CD14-positive monocyte (primary cell): ENCODE results near the gene MTMR1. TPM values are rescaled to one million over a fixed set of nuclear protein-coding genes. Genes with fewer than 3 reads are reported as not detected.
A peak's percentile ranks its signal among the peaks of the same experiment; 100 is the strongest.

Source experiments
- DNase-seq, 3 donors: peaks; one replicate each; pipeline ENCODE4 v3.0.0-alpha.2; 2011 to 2022
- H2AFZ ChIP-seq: 2 replicates; pipeline ENCODE4 v1.6.0; 2012; ENCODE audit warnings: mild to moderate bottlenecking, low read depth, low read length, inconsistent platforms; ENCODE audit not compliant: insufficient read depth, poor library complexity, severe bottlenecking
- H3K27ac ChIP-seq, 2 donors: 1 replicate in 1 of 2; 2 replicates in 1 of 2; pipeline ENCODE4 v1.5.1; 2012 to 2013; ENCODE audit warnings: low read length in 2 of 2, control low read depth in 1 of 2, inconsistent platforms in 1 of 2, low read depth in 1 of 2, mild to moderate bottlenecking in 1 of 2
- H3K27me3 ChIP-seq, 2 donors: one replicate each; pipeline versions ENCODE4 v1.6.0 to v1.6.1; 2011 to 2013; ENCODE audit warnings: low read length in 2 of 2; ENCODE audit not compliant: control insufficient read depth in 2 of 2, insufficient read depth in 2 of 2
- H3K36me3 ChIP-seq, 2 donors: replicated peaks in 1 of 2; 1 replicate in 1 of 2; 2 replicates in 1 of 2; pipeline versions ENCODE4 v1.5.1 to v1.6.1; 2012 to 2013; ENCODE audit warnings: low read length in 2 of 2, control low read depth in 1 of 2, inconsistent platforms in 1 of 2, mild to moderate bottlenecking in 1 of 2; ENCODE audit not compliant: insufficient read depth in 2 of 2, control insufficient read depth in 1 of 2
- H3K4me1 ChIP-seq, 2 donors: 1 replicate in 1 of 2; 2 replicates in 1 of 2; pipeline versions ENCODE4 v1.5.1 to v1.6.1; 2012 to 2013; ENCODE audit warnings: low read length in 2 of 2, control low read depth in 1 of 2, inconsistent platforms in 1 of 2, mild to moderate bottlenecking in 1 of 2, moderate library complexity in 1 of 2; ENCODE audit not compliant: insufficient read depth in 2 of 2, control insufficient read depth in 1 of 2
- H3K4me2 ChIP-seq: replicated peaks from 2 replicates; pipeline ENCODE3; 2012; ENCODE audit warnings: low read length, moderate library complexity, mild to moderate bottlenecking; ENCODE audit not compliant: poor library complexity, severe bottlenecking; ENCODE audit errors: extremely low read depth
- H3K4me3 ChIP-seq, 3 experiments: fragments of 200-600 bp in 1 of 3; sonication (generic) in 1 of 3; replicated peaks in 1 of 3; 1 replicate in 2 of 3; 2 replicates in 1 of 3; pipeline ENCODE4 v1.5.1; 2011 to 2013; ENCODE audit warnings: low read length in 3 of 3, mild to moderate bottlenecking in 3 of 3, control low read depth in 2 of 3, low read depth in 2 of 3, inconsistent platforms in 1 of 3, moderate library complexity in 1 of 3
- H3K79me2 ChIP-seq: 2 replicates; pipeline ENCODE4 v1.6.0; 2012; ENCODE audit warnings: mild to moderate bottlenecking, control low read depth, inconsistent platforms, low read length, moderate library complexity; ENCODE audit not compliant: insufficient read depth
- H3K9ac ChIP-seq: 2 replicates; pipeline ENCODE4 v1.6.0; 2017; ENCODE audit warnings: low read length, mild to moderate bottlenecking; ENCODE audit not compliant: insufficient read depth, poor library complexity, severe bottlenecking
- H3K9me3 ChIP-seq, 2 donors: replicated peaks in 1 of 2; 1 replicate in 1 of 2; 2 replicates in 1 of 2; pipeline versions ENCODE4 v1.5.1 to v1.6.1; 2012 to 2013; ENCODE audit warnings: low read length in 2 of 2, control low read depth in 1 of 2; ENCODE audit not compliant: control insufficient read depth in 1 of 2, insufficient read depth in 1 of 2
- H4K20me1 ChIP-seq: 2 replicates; pipeline ENCODE4 v1.6.0; 2012; ENCODE audit warnings: mild to moderate bottlenecking, low read length, control low read depth, moderate library complexity; ENCODE audit not compliant: insufficient read depth
- H3K27ac Mint-ChIP-seq, 7 donors: one replicate each; pipeline ENCODE4 v1.8.0; 2020; ENCODE audit warnings: mild to moderate bottlenecking in 7 of 7, mixed read lengths in 7 of 7, moderate library complexity in 6 of 7, inconsistent platforms in 2 of 7
- H3K27me3 Mint-ChIP-seq, 3 donors: one replicate each; pipeline ENCODE4 v1.8.0; 2021 to 2022; ENCODE audit warnings: low read depth in 3 of 3, mild to moderate bottlenecking in 3 of 3, mixed read lengths in 3 of 3, moderate library complexity in 3 of 3, inconsistent platforms in 1 of 3
- H3K36me3 Mint-ChIP-seq, 2 donors: one replicate each; pipeline ENCODE4 v1.8.0; 2020; ENCODE audit warnings: mixed read lengths in 2 of 2, inconsistent platforms in 1 of 2, mild to moderate bottlenecking in 1 of 2
- H3K4me1 Mint-ChIP-seq: one replicate; pipeline ENCODE4 v1.8.0; 2020; ENCODE audit warnings: mild to moderate bottlenecking, mixed read lengths
- H3K4me3 Mint-ChIP-seq, 2 donors: one replicate each; pipeline ENCODE4 v1.8.0; 2020; ENCODE audit warnings: mild to moderate bottlenecking in 2 of 2, mixed read lengths in 2 of 2, moderate library complexity in 1 of 2
- H3K9me3 Mint-ChIP-seq, 7 donors: one replicate each; pipeline ENCODE4 v1.8.0; 2020 to 2022; ENCODE audit warnings: mixed read lengths in 7 of 7, mild to moderate bottlenecking in 6 of 7, moderate library complexity in 6 of 7, inconsistent platforms in 2 of 7
- CTCF ChIP-seq: fragments of 200-600 bp; IDR thresholded peaks from one replicate; pipeline ENCODE4 v1.8.0; 2022; ENCODE audit warnings: antibody characterized with exemption, mild to moderate bottlenecking
- WGBS: methylation state at CpG from one replicate; pipeline ENCODE4 v1.1.5; 2013; ENCODE audit warnings: missing lambda C conversion rate; ENCODE audit not compliant: insufficient coverage; 5-methylcytosine and 5-hydroxymethylcytosine counted together
- intact Hi-C, 2 donors: fragments of 100-400 bp; cut with micrococcal nuclease; formaldehyde crosslinking; loops; one replicate each; pipeline versions ENCODE4 v1.15.0 to v1.15.1; 2023
- polyA minus RNA-seq: library from RNA; depleted of rRNA, polyadenylated mRNA; stranded (reverse); fragments of >200 nt; gene quantifications from 2 replicates; pipeline ENCODE4 v1.2.3, GENCODE V29; 2012
- polyA plus RNA-seq, 3 donors: library from polyadenylated mRNA; depleted of rRNA in 1 of 3; unstranded in 2 of 3; stranded (reverse) in 1 of 3; fragments of 300-500 nt in 2 of 3; fragments of >200 nt in 1 of 3; fragmentation: Illumina TruSeq in 2 of 3; gene quantifications; 1 replicate in 2 of 3; 2 replicates in 1 of 3; pipeline ENCODE4 v1.2.3, GENCODE V29; 2012 to 2021
- total RNA-seq, 12 experiments: library from RNA in 1 of 12; stranded (reverse) in 1 of 12; fragments of 120-200 nt in 1 of 12; gene quantifications; one replicate each; pipeline ENCODE4 v1.2.4 and lab custom pipeline; 2013 to 2026; ENCODE audit warnings: mixed read lengths in 6 of 12, inconsistent platforms in 1 of 12

MTMR1 gene
- 9.6 TPM for total RNA-seq (2013)
- polyA plus RNA-seq (10 to 100 TPM in 1 of 3 donors, 1 to 10 TPM in 2; 5.8 to 16.6 (median 6.1) TPM), polyA minus RNA-seq (5.3 and 10.8 TPM in 2 replicates), total RNA-seq (lab: John Stamatoyannopoulos, UW) (2.8 to 26.1 (median 17.5) reads per million in 11 experiments)

- Histone ChIP-seq H3K9me3 (peaks cover 0 to 4% of the 10 kb centered on the region in 2 donors), H2AFZ (peak within 1 kb of the TSS; percentile 75), H3K27ac (peak within 1 kb of the TSS; percentile 81 to 93), H3K4me3 (peak within 1 kb of the TSS; percentile 59 to 79 (median 77)), H4K20me1 (no peaks in the 10 kb centered on the region), H3K36me3 (no peaks in the 10 kb centered on the region), H3K4me2 (peak within 1 kb of the TSS; percentile 77), H3K9ac (peak within 1 kb of the TSS; percentile 61), H3K27me3 (no peaks in the 10 kb centered on the region), H3K4me1 (peaks cover 35 to 40% of the 10 kb centered on the region in 2 donors), H3K79me2 (peaks cover 24% of the 10 kb centered on the region)
- H3K4me1 Mint-ChIP-seq, result peaks cover 44% of the 10 kb centered on the region
- H3K9me3 Mint-ChIP-seq, result peaks cover 0 to 6% (median 0%) of the 10 kb centered on the region in 7 donors
- intact Hi-C loops, result no loop called here
- 0% methylated on average over 30 of the region's 92 CpGs for WGBS
- peak within 1 kb of the TSS; percentile 88 to 97 (median 96) for H3K27ac Mint-ChIP-seq
- peaks cover 2 to 4% of the 10 kb centered on the region in 2 donors for H3K36me3 Mint-ChIP-seq
- H3K4me3 Mint-ChIP-seq, result peak within 1 kb of the TSS; percentile 95
- peak in 1 of 3 donors; percentile 7 for DNase-seq
- peaks cover 0 to 6% (median 0%) of the 10 kb centered on the region in 3 donors for H3K27me3 Mint-ChIP-seq
- TF ChIP-seq CTCF, result no peak
Measured at GRCh38 chrX:150692831-150693724, at the start of gene MTMR1. MTMR1 (plus strand) TSS chrX:150693396; CDS start chrX:150693531, 135 bp downstream.

- H3K4me1 ChIP-seq, result peaks cover 0 to 1% of the 10 kb centered on the region in 2 donors
- H4K20me1 ChIP-seq, result no peaks in the 10 kb centered on the region
- no peak overlapping the region for H3K4me3 ChIP-seq
- peak overlapping the region in 1 of 7 donors; percentile 35 for H3K27ac Mint-ChIP-seq
- H3K9ac ChIP-seq, result no peak overlapping the region
- no peaks in the 10 kb centered on the region for H3K27me3 Mint-ChIP-seq
- H3K79me2 ChIP-seq, result no peaks in the 10 kb centered on the region
- peaks cover 43 to 47% of the 10 kb centered on the region in 2 donors for H3K36me3 Mint-ChIP-seq
- no peak overlapping the region for H2AFZ ChIP-seq
- H3K9me3 ChIP-seq, result no peaks in the 10 kb centered on the region
- no peak for DNase-seq
- intact Hi-C loops, result no loop called here
- H3K27me3 ChIP-seq, result no peaks in the 10 kb centered on the region
- no peak overlapping the region for H3K27ac ChIP-seq
- no peak overlapping the region for H3K4me2 ChIP-seq
- WGBS, result no CpG with 5 or more reads among the region's 2 CpGs
- H3K4me1 Mint-ChIP-seq, result peaks cover 4% of the 10 kb centered on the region
- peaks cover 61 to 89% of the 10 kb centered on the region in 2 donors for H3K36me3 ChIP-seq
- no peak for TF ChIP-seq CTCF
- no peaks in the 10 kb centered on the region for H3K9me3 Mint-ChIP-seq
- H3K4me3 Mint-ChIP-seq, result no peak overlapping the region
Measured at GRCh38 chrX:150643958-150644357, 49.2 kb upstream of the MTMR1 start.
